Measurements from ENCODE around the gene HECTD3.

GRCh38 chr1:44970317-44970716, 40.8 kb downstream of the HECTD3 start:
- no peak for TF ChIP-seq CTCF (IDR thresholded peaks at IDR 0.05)
- TF ChIP-seq POLR2A (IDR thresholded peaks at IDR 0.05), result no peak

Measured in breast epithelium (tissue), 3 donors.